Ascending aorta (tissue), 2 donors: ENCODE results near the gene CFAP47. TPM values are rescaled to one million over a fixed set of nuclear protein-coding genes. Genes with fewer than 3 reads are reported as not detected.

Experiments
- DNase-seq, 2 donors: peaks; one replicate each; pipeline ENCODE4 v3.0.0-alpha.2; 2019; ENCODE audit warnings: low spot score in 2 of 2
- H3K27ac ChIP-seq, 2 donors: fragments of 200-600 bp; sonication (generic); one replicate each; pipeline ENCODE4 v1.5.1; 2016 to 2017; ENCODE audit warnings: mild to moderate bottlenecking in 1 of 2
- H3K27me3 ChIP-seq: fragments of 200-600 bp; sonication (generic); one replicate; pipeline ENCODE4 v1.5.1; 2017
- H3K36me3 ChIP-seq, 2 donors: fragments of 200-600 bp; sonication (generic); one replicate each; pipeline ENCODE4 v1.5.1; 2016
- H3K4me1 ChIP-seq, 2 donors: fragments of 200-600 bp; sonication (generic); one replicate each; pipeline ENCODE4 v1.5.1; 2016 to 2017; ENCODE audit warnings: mild to moderate bottlenecking in 1 of 2
- H3K4me3 ChIP-seq, 2 donors: fragments of 200-600 bp; sonication (generic); one replicate each; pipeline ENCODE4 v1.5.1; 2016 to 2017; ENCODE audit warnings: mild to moderate bottlenecking in 1 of 2
- H3K9me3 ChIP-seq, 2 donors: fragments of 200-600 bp; sonication (generic); one replicate each; pipeline ENCODE4 v1.5.1; 2016
- CTCF ChIP-seq, 3 experiments: fragments of 200-600 bp in 2 of 3; fragments of 450-650 bp in 1 of 3; sonication (generic) in 2 of 3; IDR thresholded peaks; one replicate each; pipeline ENCODE4 v1.5.1; 2016 to 2019; ENCODE audit warnings: antibody characterized with exemption in 3 of 3, mild to moderate bottlenecking in 1 of 3, moderate library complexity in 1 of 3
- intact Hi-C: fragments of 100-400 bp; cut with DNase I; formaldehyde crosslinking; loops from one replicate; pipeline ENCODE4 v1.15.1; 2023
- total RNA-seq: library from RNA; depleted of rRNA; stranded (reverse); fragments of >200 nt; gene quantifications from one replicate; pipeline ENCODE4 v1.1.0, GENCODE V29; 2016

Gene CFAP47
- total RNA-seq, 1 donor from 2014 or later = not detected

- no peaks in the 10 kb centered on the region for H3K36me3 ChIP-seq
- H3K27ac ChIP-seq = no peak overlapping the region
- no peak for DNase-seq
- H3K4me3 ChIP-seq = no peak overlapping the region
- no peaks in the 10 kb centered on the region for H3K27me3 ChIP-seq
- intact Hi-C loops = no loop called here
- no peaks in the 10 kb centered on the region for H3K9me3 ChIP-seq
- TF ChIP-seq CTCF (IDR thresholded peaks at IDR 0.05) = no peak
- no peaks in the 10 kb centered on the region for H3K4me1 ChIP-seq
Measured at GRCh38 chrX:36344301-36344700, 424.8 kb downstream of the CFAP47 start.

- Histone ChIP-seq H3K4me1 (no peaks in the 10 kb centered on the region), H3K36me3 (no peaks in the 10 kb centered on the region), H3K4me3 (no peak overlapping the region), H3K9me3 (no peaks in the 10 kb centered on the region), H3K27ac (no peak overlapping the region), H3K27me3 (no peaks in the 10 kb centered on the region)
- DNase-seq = no peak
- intact Hi-C loops = no loop called here
- no peak for TF ChIP-seq CTCF (IDR thresholded peaks at IDR 0.05)
Measured at GRCh38 chrX:36348509-36348908, 429.0 kb downstream of the CFAP47 start.

GRCh38 chrX:36357855-36358254, 438.3 kb downstream of the CFAP47 start:
- H3K4me3 ChIP-seq = no peak overlapping the region
- no peak overlapping the region for H3K27ac ChIP-seq
- peaks cover 0 to 12% of the 10 kb centered on the region in 2 donors for H3K9me3 ChIP-seq
- H3K4me1 ChIP-seq = no peaks in the 10 kb centered on the region
- H3K27me3 ChIP-seq = no peaks in the 10 kb centered on the region
- TF ChIP-seq CTCF (IDR thresholded peaks at IDR 0.05) = no peak
- H3K36me3 ChIP-seq = no peaks in the 10 kb centered on the region
- DNase-seq = no peak
- intact Hi-C loops = no loop called here

GRCh38 chrX:36364262-36364661, 444.7 kb downstream of the CFAP47 start:
- Histone ChIP-seq H3K4me1 (no peaks in the 10 kb centered on the region), H3K27ac (no peak overlapping the region), H3K36me3 (no peaks in the 10 kb centered on the region), H3K4me3 (no peak overlapping the region), H3K9me3 (peaks cover 0 to 12% of the 10 kb centered on the region in 2 donors), H3K27me3 (no peaks in the 10 kb centered on the region)
- TF ChIP-seq CTCF (IDR thresholded peaks at IDR 0.05) = no peak
- DNase-seq = no peak
- intact Hi-C loops = no loop called here

GRCh38 chrX:36383495-36383894, 464.0 kb downstream of the CFAP47 start:
- intact Hi-C loops = no loop called here
- H3K9me3 ChIP-seq = no peaks in the 10 kb centered on the region
- H3K27me3 ChIP-seq = no peaks in the 10 kb centered on the region
- H3K4me1 ChIP-seq = no peaks in the 10 kb centered on the region
- DNase-seq = no peak
- H3K4me3 ChIP-seq = no peak overlapping the region
- no peak for TF ChIP-seq CTCF (IDR thresholded peaks at IDR 0.05)
- H3K27ac ChIP-seq = no peak overlapping the region
- H3K36me3 ChIP-seq = no peaks in the 10 kb centered on the region

GRCh38 chrX:36388901-36389300, 469.4 kb downstream of the CFAP47 start:
- Histone ChIP-seq H3K36me3 (no peaks in the 10 kb centered on the region), H3K4me1 (no peaks in the 10 kb centered on the region), H3K27me3 (no peaks in the 10 kb centered on the region), H3K27ac (no peak overlapping the region), H3K9me3 (no peaks in the 10 kb centered on the region), H3K4me3 (no peak overlapping the region)
- no peak for TF ChIP-seq CTCF (IDR thresholded peaks at IDR 0.05)
- no peak for DNase-seq
- intact Hi-C loops = no loop called here
